CD4-positive, alpha-beta T cell treated with Interferon gamma for 1 hour (primary cell): ENCODE data around the gene SCD5.

Experiments
- DNase-seq: peaks from one replicate; pipeline ENCODE4 v3.0.0-alpha.2; 2020

SCD5 gene

DNA sequence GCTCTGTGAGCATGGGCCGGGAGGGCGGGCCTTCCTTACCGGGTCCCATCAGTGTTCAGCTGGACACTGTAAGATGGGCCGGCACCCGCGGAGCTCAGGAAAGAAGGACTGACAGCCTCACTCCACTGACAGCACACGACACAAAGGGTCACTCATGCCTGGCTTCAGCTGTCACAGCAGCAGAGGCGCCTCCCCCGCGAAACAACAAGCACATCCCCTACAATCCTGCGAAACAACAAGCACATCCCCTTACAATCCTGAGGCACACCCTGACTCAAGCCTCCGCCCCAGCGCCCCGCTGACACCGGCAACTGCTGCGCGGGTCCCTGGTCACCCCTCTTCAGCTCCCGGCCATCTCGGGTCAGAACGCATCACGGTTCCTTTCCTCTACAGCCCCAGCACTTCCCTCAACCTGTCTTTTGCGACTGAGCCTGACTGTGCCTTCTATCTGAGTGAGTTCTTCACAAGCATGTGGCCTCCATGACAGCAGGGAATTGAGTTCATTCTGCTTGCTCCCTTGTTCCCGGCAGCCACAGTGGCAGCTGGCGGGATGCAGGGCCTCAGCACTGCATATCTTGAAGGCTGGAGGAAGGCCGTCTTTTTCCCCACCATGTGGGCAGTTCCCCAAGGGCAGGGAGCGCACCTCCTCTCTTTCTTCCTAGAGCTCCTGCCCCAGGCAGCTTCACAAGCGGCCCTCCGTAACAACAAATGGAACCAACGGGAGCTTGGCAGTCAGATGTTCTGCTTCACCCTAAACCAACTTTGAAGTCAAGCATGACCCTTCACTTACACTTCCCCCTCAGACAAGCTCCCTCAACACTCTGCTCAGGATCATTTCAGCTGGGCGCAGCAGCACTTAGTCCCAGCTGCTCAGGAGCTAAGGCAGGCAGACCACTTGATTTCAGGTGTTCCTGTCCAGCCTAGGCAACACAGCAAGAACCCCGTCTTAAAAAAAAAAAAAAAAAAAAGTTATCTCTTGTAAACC is 39.6 kb downstream of the SCD5 start:
- no peak for DNase-seq

DNA sequence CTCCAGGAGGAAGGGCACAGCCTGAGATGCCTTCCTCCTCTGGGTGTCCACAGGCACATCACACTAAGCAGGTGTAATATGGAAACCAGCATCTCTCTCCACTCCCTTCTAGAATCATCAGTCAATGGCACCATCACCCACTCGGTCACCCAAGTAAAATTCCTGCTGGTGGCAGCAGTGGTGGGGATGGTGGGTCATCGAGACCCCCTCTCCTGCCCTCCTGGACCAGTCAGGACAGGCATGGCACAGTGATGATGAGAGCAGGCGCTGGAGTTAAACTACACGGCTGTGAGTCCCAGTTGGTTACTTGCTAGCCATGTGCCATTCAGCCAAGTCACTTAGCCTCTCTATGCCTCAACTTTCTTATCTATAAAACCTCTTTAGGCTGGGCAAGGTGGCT is 42.5 kb downstream of the SCD5 start:
- DNase-seq: no peak

DNA sequence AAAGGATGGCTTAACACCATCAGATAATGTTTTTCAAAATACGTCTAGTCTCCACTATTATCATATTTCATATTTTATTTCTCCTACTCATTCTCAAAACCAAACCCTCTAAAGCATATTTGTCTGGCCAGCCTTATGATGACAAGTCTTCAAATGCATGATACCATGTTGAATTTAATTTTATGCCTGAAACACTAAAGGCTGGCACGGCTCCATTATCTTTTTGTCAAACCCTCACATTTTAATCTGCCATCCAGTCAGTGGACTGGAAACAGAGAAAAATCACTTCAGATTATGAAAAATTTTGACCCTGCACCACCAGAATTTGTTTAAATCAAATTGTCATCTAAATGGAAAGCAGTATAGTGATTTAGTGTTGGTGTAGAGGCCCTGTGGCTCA is 42.9 kb downstream of the SCD5 start:
- no peak for DNase-seq

DNA sequence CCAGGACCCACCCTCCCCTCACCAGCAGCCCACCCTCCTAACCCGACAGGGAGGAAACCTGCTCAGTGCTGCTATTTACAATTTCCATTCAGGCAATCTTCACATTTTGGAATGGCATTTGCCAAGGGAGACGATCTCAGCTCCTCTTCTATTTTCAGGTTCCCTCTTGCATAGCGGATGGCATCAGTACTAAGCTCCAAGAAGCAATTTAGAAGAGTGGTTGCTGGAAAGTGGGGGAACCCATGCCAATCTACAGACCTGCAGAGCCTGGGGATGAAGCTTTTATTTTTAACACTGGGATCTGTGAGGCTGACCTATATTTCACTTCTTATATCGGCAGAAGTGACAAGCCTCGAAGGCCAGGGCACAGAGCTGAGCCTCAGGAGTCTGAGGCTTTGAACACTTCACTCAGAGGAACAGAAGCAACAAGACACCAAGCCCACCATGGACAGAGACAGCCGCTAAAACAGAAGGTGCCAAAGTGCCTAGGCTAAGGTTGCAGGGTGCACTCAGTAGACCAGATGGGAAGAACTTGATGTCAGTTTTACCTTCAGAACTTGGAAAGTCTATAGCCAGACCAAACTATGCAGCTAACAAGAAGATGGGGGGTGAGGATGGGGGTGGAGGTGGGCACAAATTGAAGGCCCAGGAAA is 44.0 kb downstream of the SCD5 start:
- no peak for DNase-seq

DNA sequence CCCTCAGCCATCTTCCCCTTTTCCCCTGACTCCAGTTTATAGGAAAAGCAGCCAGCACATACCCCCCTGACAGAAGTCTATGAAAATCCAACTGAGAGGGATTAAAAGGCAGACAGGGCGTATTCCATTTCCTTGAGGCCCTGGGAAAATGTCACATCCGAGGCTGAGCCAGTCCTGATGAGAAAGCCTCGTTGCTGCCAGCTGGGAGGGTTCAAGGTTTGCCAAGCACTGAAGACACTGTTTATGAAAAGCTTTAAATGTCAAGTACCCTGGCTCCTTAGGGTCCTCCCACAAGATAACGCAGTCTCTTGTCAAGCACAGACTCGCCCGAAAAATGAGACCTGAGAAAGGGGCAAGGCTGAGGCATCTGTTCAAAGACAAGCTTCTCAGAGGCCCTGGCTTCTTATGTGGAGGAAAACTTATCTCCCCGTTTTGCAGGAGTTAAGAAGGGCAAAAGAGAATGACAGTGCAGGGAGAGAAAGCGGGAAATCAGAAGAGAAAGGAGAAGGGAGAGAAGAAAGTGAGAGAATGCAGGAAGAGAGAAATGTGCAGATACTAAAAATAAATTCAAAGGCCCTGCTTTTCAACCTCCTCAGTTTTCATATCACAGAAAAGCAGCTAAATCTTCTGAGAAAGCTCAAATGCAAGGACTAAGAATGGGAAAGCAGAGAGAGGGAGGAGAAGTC is 44.7 kb downstream of the SCD5 start:
- no peak for DNase-seq

DNA sequence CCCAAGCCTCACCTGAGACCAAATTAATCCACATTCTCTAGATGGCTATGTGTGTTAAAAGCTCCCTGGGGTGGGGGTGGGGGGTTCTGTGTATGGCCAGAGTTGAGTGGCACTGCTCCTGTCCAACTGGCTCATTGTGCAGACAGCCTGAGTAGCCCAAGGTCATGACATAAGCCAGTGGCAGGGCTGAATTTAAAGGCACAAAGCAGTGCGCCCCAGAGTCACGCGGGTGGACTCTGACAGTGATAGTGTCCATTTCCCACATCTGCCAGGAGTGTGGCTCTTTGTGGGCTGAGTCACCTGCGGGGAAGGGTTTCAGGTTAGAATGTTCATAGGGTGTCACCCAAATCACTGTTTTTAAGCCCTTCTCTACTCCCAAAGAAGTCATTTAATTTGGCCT is 45.4 kb downstream of the SCD5 start:
- DNase-seq: no peak

DNA sequence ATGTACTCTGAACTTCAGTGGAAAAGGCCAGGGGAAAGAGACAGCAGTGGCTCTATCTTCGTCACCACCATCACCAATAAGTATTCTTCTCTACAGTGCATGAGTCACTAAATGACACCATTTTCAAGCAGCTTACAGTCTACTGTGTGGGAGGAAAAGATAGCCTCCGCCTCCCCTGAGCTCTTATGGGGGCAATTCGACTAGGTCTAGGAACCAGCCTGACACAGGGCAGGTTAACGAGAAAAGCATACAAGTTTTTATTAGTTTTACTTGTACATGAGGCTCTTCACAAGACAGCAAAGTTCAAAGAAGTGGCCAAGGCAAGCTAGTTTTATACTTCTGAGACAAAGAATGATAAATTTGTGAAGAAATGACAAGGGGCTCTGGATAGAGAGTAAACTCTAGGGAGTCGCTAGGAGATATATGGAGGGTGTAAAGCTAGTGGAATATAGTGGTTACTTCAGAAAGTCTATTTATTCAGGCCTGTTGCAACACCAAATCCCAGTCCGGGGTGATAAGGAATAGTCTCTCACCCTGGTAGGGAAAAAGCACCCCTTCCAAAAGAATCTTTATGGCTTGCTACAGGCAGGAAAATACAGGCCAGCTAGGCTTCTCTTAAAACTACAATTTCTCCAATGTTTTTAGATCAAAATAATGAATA is 49.7 kb downstream of the SCD5 start:
- no peak for DNase-seq

DNA sequence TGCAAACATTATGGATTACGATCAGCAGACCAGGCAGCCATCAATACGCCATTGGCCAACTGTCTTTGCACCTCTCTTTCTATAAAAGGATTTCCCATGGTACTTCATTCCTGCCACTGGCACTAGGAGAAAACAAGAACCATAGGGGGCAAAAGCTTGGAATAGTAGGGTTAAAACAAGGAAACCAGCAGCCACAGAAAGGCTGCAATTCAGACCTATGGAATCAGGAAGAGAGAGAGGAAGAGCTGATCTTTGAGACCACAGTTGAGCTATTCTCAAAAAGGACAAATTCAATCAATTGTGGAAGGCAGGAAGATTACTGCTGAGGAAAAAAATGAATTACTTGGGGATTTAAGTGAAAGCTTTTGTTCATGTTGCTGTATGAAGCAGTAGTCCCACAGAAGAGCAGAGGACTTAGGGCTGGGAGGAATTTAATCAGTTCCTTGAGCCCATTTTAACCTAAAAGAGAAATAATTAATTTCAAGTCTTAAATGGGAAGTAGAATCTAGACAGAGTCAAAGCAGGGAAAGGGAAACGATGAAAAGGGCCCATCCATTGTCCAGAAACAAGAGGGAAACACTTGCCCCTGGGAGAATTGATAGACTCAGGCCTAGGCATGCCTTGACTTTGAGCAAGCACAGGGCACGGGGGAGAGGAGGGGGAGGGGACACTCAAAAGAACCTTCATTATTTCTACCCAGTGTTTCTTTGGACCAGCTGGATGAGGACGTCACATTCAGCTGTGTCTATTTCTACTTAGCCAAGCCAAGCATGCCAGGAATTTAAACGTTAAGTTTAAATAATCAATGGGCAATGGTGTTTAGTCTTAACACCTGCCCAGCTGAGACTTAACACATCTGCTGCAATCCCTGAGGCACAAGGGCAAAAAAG is 50.7 kb downstream of the SCD5 start:
- no peak for DNase-seq

DNA sequence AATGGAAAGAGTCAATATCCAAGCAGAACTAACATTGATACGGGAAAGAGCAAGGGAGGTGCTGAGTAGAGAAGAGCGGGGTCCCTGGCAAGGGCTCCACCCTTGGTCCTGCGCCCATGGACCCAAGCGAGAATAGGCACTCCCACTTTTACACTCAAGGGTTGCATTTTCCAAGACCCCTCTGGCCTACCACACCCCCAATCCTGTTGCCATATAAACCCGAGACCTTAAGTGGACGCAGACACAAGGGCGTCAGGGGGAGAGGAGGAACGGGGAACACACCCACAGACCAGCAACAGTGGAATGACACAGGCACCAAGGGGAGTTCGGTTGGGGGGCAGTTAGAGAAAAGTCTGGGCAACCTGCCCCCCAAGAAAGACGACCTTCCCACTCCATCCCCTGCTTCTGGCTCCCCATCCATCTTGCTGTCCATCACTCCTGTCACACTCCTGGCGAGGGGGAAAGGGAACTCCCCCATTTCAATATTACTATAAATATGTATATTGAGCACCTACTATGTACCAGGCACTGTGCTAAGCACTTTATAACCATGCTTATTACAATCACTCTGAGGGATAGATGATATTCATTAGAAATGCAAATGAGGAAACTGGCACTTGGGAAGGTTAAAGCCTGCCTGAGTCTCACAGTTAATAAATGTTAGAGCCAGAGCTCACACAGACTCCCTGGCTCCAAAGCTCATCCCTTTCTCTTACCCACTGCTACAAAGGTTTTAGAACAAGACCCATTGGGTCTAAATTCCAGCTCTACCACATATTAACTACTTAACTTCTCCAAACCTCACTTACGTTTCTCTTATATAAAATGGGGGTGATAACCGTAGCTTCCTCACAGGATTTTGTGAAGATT is 51.7 kb downstream of the SCD5 start:
- DNase-seq: no peak

DNA sequence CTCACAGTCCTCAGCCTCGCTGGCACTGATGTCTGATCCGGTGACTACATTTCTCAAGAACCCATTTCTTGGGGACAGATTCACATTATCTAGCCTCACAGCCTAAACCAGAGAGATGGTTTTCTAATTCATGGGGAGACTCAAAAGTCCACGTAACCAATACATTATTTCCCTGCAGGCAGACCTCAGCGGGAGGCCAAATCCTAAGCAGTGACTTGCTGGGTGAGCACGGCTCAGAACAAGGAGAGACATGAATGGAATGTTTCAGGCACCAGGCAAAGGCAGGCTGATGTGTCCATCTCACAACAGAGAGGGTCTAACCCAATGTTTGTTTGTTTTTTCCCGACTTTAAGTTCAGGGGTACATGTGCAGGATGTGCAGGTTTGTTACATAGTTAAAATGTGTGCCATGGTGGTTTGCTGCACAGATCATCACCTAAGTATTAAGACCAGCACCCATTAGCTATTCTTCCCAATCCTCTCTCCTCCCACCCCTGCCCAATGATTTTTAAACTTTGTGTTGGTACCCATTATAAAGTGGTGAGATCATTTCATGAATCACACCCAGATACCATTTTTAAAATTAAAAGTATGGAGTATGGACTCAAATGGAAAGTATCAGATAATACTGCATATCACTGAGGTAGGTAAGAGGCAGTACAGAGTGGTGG is 53.3 kb downstream of the SCD5 start:
- DNase-seq: no peak

DNA sequence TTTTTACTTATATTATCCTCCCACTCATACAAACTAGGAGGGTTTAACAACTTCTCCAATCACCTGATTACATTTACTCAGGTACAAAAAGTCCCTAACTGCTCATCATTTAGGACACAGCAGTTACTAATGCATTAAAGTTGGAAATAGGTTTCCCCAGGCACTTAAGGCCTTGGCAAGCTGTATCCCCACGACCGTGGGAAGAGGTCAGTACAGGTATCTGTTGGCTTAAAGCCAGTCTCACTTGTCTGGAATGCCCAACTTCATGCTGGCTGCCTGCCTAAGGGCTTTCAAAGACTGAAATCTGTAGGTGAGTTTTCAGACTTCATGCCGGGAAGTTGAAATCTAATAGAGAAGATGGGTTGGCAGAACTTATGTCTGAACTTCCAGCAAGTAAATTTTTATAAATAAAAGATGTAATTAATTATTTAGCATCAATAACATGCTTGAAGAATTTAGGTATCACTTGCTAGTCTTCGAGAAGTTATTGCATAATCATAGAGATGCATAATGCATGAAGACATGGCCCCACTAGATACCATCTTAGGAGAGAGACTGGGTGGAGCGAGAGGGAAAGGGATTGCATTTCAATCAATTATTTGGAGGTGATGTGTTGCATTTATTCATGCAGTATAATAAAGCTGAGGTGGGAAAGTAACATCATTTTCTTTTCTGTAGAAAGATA is 54.2 kb downstream of the SCD5 start:
- no peak for DNase-seq

DNA sequence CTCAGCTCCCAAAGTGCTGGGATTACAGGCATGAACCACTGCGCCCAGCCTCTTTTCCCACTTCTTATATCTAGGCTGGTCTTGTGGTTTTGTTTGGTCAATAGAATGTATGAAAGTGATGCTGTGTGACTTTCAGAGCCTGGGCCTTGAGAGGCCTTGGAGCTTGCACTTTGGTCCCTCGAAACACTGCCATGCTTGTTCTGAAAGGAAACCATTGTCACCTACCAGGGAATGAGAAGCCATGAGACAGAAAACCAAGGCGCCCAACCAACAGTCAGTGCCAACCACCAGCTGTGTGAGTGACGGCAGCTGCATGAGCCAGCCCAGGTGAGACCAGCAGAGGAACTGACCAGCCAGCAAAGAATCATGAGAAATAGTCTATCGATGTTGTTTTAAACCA is 57.4 kb downstream of the SCD5 start:
- no peak for DNase-seq

DNA sequence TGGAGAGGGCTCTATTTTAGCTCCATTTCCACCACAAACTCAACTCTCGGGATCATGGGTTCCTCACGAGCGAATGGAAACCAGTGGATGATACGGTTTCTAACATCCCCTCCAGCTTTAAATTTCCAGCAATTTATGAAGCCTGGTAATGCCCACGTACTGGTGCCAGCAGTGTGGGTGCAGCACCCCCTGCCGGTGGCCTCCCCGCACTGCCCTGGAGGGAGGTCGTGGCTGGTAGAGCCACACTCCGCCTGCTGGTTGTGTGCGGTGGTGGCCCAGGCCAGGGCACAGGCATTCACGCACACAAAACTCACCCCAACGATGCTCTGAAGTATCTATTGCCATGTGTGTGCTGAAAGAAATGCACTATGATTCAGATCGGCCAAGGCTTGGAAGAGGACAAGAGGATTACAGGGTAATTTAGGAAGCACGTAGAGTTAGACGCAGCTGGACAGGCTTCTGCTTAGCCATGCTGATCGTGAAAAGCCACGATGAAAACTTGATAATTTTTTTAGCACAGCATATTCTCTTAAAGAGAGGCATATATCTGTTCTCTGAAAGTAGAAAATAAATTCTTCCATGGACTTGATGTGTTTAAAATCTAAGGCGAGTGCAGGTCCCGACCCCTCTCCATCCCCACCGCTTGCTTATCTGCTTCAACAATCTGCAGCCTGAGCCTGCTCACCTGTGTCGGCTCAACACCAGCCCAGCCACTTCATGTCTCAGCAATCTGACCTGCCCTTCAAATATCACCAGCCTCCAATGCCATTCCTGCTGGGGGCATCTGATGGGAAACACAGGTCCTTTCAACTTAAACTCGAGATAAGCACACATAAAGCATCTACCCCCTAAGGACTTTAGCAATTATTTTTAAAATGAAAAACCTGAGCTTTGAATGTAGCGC is 59.1 kb downstream of the SCD5 start:
- DNase-seq: peak; percentile 37

DNA sequence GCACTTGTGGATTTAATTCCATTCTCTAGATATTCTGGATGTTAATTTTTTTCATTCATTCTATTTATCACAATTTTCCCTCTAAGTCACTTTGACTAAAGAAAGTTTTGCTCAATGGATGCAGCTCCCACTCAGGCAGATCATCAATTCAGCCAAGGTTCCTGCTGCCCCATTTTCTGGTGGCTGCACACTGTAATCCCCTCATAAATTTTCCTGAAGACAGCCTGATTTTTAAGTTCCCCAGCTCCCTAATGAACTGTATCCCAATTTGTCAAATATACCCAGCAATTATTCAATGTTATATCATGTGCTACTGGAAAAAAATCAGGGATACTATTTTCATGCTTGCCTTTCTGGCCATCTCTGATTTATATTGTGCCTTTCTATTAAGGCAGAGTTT is 61.2 kb downstream of the SCD5 start:
- no peak for DNase-seq

DNA sequence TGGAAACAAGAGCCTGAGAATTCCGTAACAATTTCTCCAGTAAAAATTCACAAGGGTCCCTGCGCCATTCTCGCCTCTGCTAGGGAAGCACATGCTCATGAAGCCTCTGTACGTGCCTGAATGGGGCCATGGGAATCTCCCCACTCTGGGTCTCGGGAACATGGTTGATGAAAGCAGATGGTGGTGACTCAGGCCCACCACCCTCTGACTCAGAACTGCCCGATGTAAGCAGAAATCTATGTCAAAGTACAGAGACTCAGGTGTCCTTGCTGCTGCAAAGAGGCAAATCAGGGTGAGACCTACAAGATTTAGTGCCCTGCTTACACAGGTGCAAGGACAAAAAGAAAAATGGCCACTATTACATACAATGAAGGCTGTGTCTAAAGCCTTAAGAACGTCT is 65.0 kb downstream of the SCD5 start:
- no peak for DNase-seq

DNA sequence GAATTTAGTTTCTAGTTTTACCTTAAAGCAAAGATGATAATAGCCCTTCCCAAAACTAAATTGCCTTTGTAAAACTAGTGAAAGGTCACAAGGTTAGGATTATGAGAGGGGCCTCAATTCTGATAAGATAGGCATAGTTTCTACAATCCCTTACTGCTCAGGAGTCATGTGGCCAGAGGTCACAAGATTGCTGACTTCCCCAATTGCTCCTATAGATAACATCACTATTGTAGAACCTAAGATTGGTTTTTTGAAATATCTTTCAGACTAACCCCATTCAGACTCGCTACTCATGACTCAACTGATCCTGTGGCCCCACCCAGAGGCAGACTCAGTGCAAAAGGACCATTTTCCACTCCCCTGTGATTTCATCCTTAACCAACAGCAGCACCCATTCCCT is 70.3 kb downstream of the SCD5 start:
- DNase-seq: no peak

DNA sequence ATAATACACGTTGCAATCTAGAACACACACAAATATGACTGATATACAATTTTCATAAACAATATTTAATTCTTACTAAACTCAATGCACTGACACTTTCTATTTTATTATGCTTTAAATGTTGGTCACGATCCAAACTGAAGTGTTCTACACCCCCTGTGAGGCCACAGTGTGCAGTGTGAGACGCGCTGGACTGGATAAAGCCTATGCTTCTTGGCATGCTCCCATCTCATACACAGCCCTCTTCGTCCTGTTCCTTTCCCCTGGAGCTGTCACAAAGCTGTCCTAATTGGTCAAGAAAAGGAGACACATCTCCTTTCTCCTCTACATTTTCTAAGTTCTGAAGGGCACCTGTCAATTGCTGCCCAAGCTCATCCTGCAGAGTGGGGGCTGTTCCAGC is 72.0 kb downstream of the SCD5 start:
- no peak for DNase-seq

DNA sequence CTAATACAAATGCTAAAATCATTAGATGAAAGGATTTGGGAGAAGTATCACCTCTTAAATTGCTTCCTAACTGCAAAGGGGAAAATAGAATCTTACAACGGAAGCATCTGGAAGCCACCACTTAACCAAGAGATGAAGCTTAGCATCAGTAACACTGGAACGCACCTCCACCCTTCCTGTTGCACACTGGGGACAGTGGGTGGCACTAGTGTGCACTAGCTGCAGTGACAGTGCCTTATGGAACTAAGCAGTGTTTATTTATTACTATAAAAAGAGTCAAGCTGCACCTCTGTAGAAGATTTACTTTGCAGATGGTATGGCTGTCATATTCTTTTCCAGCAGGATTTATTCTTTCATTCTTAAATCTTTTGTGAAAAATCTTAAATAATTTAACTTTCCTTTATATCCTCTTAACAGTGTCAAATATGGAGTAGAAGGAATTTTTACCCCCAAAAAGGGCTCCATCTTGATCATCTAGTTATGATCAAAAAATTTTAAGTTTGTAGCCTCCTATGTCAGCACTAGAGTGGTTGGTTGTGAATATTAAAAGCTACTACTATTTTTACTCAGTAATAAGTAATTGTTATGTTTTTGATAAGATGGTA is 76.7 kb downstream of the SCD5 start:
- no peak for DNase-seq
